ENCODE data around the gene AGTPBP1.

AGTPBP1 gene

DNA sequence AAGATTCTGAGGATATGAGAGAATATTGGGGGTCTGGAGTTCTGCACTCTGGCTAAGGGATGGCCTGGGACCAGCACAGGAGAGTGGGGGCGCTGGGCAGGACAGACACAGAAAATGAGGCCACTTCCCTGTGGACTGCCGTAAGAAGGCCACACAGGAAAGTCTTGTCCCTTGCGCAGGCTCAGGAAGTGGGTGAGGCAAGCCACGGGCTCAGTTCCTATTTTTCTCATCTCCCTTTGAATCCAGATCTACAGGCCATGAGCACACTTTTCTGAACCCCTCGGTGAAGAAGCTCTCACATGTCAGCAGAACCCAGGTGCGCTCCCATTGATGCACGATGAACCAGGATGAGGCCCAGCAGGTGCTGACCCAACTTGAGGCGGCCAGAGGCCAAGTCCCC lies 207.4 kb downstream of the AGTPBP1 start:
- DNase-seq = no peak

GRCh38 chr9:85533538-85533937 lies 208.2 kb downstream of the AGTPBP1 start:
- DNase-seq = no peak

GRCh38 chr9:85530721-85531120 lies 211.0 kb downstream of the AGTPBP1 start:
- DNase-seq = no peak

DNA sequence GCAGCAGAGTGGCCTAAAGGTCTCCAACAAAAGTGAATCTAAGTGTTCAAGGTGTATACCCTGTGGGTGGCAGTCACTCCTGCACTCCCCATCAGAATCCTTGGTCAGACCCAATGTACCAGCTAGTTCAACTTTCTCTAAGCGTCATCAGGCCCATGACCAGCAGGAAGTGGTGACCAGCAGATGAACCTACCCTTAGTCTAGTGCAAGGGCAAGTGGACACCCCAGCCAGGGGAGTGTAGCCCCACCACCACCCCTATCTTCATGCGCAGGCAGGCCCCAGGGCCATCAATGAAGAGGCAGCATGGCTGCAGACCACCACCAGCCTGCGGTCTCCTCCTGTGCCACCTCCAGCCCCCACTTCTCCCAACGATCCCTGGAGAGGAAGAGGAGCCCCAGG lies 213.1 kb downstream of the AGTPBP1 start:
- DNase-seq = no peak

DNA sequence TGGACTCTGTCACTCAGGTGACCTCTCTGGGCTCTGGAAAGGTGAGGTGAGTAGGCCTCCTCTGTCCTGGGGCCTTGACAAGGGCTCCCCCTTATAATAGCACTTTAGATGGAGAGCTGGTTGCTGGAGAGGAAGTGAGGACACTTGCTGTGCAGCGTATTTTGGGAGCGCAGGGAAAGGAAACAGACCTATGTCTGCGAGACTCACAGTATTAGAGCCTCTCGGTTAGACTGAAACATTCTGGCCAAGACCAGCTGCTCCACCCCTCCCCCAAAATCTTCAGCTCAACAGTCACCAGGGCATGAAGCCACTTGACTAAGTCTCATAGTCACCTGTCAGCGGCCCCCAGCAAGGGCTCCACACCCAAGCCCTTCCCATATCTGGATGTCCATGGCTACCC lies 213.6 kb downstream of the AGTPBP1 start:
- DNase-seq = no peak

GRCh38 chr9:85527331-85528020 lies 214.3 kb downstream of the AGTPBP1 start:
- DNase-seq = no peak

- no peak for DNase-seq
These were observed 217.2 kb downstream of the AGTPBP1 start for GRCh38 chr9:85524531-85524930.

- no peak for DNase-seq
These were observed 218.6 kb downstream of the AGTPBP1 start for GRCh38 chr9:85523202-85523601.

DNA sequence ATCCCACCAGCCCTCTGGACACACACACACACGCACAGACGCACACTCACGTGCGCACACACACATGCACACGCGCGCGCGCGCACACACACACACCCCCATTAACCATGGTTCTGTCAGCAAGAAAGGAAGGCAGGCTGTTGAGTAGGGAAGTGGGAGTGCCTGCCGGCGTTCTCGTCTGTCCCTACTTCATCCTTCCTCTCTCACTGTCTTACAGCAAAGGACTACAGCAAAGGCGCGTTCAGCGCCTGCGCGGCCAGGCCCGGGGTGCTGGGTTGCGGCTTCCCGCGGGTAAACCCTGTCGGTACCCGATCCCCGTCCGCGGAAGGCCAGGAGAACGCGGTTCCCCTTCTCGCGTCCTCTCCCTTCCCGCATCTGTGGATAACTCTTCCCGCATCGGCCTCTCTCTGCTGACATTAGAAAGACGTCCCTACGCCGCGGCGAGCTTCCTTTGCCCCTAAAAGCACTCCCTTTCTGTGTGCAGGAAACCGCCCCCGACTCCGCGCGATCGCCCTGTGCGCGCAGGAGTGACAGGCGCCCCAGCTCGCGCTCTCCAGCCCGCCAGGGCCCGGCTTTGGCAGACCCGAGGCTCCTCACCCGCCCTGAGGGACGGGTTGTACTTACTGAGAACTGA lies 219.2 kb downstream of the AGTPBP1 start:
- no peak for DNase-seq

DNA sequence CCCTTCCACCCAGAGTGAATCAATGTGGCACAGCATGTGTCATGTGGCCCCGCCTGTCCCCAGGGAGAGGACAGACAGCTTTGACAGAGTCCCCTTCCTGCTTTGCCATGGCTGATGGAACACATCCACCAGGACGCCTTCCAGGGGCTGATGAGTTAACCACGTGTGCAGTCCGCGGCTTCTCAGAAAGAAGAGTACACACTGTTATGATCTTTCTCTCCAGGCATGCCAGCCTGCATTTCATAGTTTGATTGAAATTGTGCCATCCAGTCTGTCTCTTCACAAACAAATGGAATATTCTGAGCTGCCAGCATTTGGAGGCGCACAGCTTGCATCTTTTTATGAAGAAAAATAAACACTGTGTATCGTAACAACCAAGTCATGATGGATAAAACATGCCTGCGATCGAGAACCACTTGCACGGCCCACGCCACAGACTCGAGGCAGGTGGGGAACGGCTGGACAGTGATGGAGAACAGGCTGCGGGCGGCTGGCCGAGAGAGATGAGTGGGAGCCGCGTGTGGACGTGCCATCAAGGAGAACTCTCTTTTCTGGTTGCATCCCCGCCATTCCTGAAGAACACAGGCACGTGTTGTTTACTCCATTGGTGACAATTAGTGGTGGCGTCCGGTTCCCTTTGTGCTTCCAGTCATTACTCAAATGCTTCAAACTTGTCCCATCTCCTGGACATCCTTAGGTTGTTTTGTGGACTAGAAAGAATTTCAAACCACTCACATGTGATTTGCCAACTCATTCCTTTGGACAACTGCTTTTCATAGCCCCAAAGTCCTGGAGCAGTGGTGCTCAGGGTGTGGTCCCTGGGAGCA lies 220.2 kb downstream of the AGTPBP1 start:
- DNase-seq = no peak

- no peak for DNase-seq
These were observed 224.6 kb downstream of the AGTPBP1 start for GRCh38 chr9:85516976-85517637.

- DNase-seq = no peak
These were observed 225.3 kb downstream of the AGTPBP1 start for GRCh38 chr9:85516455-85516854.

DNA sequence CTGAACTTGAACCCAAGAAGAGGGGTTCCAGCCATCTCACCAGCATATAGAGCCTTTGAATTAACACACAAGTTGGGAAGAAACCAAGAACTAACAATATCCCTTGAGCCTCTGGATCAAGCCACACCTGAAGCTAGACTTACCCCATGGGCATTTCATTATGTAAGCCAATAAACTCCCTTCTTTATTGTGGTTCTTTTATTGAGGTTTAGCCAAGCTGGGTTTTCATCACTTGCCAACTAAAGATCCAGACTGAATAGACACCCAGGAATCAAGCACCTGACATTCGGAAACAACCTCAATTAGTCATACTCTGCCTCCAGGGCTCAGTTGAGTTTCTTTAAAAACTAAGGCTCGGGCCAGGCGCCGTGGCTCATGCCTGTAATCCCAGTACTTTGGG lies 226.7 kb downstream of the AGTPBP1 start:
- no peak for DNase-seq

GRCh38 chr9:85514256-85514655 lies 227.5 kb downstream of the AGTPBP1 start:
- no peak for DNase-seq

DNA sequence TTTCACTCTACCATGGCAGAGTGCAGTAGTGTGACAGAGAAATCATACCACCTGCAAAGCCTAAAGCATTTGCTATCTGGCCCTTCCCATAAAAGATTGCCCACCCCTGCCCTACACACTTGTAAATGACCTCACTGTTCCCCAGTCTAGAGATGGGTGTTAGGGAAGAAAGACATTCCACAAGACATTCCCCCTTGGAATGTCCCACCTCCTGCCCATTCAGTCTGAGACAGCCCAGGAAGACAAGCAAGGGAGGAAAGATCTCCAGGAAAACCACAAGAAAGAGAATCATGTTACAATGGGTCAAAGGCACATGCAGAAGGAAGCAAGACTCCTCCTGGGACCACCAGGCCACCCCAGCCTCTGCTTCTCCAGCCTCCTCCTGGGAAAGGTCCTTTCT lies 230.0 kb downstream of the AGTPBP1 start:
- no peak for DNase-seq

DNA sequence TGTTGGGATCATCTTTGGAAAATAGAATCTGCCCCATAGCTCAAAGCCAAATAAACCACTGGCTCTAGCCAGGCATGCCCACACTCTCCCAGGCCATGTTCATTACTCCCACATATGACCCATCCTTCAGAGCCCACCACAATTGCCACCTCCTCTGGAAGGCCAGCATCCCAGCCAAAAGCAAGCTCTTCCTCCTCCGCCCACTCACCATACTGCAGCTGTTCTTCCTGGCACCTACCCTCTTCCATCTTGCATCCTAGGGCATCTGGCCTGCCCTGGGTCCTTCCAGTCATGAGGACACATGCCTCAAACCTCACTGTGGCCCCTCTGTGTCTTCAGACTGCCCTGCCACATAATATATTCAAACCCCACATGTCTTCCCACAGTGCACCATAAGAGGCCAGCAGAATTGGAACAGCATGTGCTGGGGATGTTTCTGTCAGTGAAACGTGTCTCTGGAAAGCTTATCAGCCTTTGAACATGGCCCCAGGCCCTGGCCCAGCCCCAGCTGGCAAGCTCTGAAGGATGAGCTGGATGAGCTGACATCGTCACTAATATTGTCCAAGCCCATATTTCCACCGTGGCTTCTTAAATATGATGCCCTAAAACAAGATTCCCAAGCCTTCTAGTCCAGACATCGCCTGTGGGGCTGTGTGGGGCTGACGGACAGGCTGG lies 230.8 kb downstream of the AGTPBP1 start:
- DNase-seq = no peak

DNA sequence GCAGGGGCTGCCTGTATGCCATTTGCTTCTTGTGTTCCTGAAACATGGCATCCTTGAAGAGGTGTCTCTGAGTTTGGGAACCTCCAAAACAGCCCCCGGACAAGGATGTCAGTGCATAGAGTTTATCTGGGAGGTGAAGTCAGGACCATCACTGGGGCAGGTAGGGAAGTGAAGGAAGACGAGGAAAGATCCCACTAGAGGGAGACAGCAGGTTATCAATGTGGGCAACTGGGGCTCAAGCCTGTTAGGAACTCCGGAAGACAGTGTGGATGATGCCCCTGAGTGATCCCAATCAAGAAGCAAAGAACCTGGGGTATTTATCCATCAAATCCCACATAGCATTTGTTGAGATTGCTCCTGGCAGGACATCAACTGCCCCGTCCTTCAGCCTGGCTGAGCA lies 233.1 kb downstream of the AGTPBP1 start:
- DNase-seq = no peak

DNA sequence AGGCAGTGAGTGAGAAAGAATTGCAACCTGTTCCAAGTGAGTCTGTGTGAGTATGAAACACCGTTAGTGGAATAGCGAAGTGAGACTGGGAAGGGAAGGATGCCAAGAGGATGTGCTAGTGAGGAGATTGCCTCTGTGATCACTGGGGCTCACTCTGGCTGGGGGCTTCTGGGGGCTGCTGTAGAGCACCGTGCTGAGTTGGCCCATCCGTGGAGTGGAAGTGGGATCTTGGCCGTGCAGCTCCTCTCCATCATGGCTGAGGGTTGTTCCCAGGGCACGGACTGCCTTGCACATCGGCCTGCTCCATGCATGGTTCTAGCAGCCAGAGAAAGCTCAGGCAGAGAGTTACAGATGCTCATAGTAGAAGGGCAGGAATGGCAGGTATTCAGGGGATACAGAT lies 236.1 kb downstream of the AGTPBP1 start:
- DNase-seq = no peak

GRCh38 chr9:85502815-85503655 lies 238.7 kb downstream of the AGTPBP1 start:
- DNase-seq = no peak

GRCh38 chr9:85501882-85502281 lies 239.9 kb downstream of the AGTPBP1 start:
- DNase-seq = no peak

DNA sequence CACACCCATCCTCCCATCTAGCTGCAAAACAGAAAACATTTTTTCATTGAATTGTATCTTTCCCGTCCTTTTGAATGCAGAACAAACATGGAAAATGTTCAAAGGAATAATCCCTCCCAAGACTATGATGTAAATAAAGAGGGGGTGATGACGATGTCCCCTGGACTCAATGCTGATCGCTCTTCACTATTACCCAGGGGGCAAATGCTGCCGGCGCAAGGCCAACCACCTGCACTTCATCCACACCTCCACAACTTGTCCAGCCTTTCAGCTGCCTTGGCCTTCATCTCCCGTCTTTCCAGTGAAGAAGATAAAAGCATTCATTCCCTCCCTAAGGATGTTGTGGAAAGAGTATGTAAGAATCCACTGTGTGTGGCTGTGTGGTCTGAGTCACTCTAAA lies 240.3 kb downstream of the AGTPBP1 start:
- no peak for DNase-seq
